Activated CD4-positive, alpha-beta T cell treated with anti-CD3 and anti-CD28 coated beads, Interleukin-2, amount 10 ng/mL, durations not matched to agents 24 days and 14 days (primary cell): ENCODE results near the gene SNW1. TPM values are rescaled to one million over a fixed set of nuclear protein-coding genes. Genes with fewer than 3 reads are reported as not detected.

Experiments used
- DNase-seq: peaks from one replicate; pipeline ENCODE4 v3.0.0; 2022
- H3K27ac Mint-ChIP-seq: one replicate; pipeline ENCODE4 v1.8.0; 2022; ENCODE audit warnings: mild to moderate bottlenecking, mixed read lengths
- H3K27me3 Mint-ChIP-seq: one replicate; pipeline ENCODE4 v1.8.0; 2022; ENCODE audit warnings: mixed read lengths
- H3K36me3 Mint-ChIP-seq: one replicate; pipeline ENCODE4 v1.8.0; 2022; ENCODE audit warnings: low read depth, mild to moderate bottlenecking, mixed read lengths
- H3K4me1 Mint-ChIP-seq: one replicate; pipeline ENCODE4 v1.8.0; 2021; ENCODE audit warnings: mixed read lengths
- H3K4me3 Mint-ChIP-seq: one replicate; pipeline ENCODE4 v1.8.0; 2022; ENCODE audit warnings: mild to moderate bottlenecking, moderate library complexity, mixed read lengths
- H3K9me3 Mint-ChIP-seq: one replicate; pipeline ENCODE4 v1.8.0; 2021; ENCODE audit warnings: mixed read lengths
- intact Hi-C: fragments of 100-400 bp; cut with micrococcal nuclease; formaldehyde crosslinking; loops from one replicate; pipeline ENCODE4 v1.15.1; 2023
- total RNA-seq: library from RNA; stranded (reverse); gene quantifications from 2 replicates; pipeline ENCODE4 v1.2.3, GENCODE V29; 2022

Gene SNW1
- total RNA-seq, 1 donor from 2014 or later: 121 TPM

DNA sequence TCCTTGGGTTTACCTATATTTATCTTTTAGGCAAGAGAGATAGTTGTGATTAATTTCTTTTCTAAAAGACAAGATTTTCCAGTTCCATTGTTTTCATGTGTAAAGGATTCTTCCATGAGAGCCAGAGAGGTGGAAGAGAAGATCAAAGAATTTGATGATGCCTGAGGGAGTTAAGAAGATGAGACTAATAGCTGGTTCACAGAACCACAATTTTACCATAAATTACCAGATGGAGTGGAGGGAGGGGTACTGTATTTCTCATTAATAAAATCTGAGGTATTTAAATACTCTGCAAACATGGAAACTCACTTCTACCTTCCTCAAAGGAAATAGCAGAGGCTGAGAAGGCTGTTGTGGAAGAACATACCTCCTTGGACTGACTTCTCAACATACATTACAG, 87.8 kb downstream of the SNW1 start:
- Mint-ChIP-seq H3K4me3 (no peak overlapping the region), H3K4me1 (no peaks in the 10 kb centered on the region), H3K36me3 (peaks cover 30% of the 10 kb centered on the region), H3K27ac (no peak overlapping the region), H3K9me3 (no peaks in the 10 kb centered on the region), H3K27me3 (no peaks in the 10 kb centered on the region)
- no peak for DNase-seq
- intact Hi-C loops: no loop called here

Other genes starting within 250 kb of the SNW1 start
- gene SPTLC2, start 144.5 kb downstream of the SNW1 start, total RNA-seq: 26.6 and 28.3 TPM in 2 replicates
- 17.9 and 19.2 TPM in 2 replicates for gene ALKBH1, start 53.1 kb downstream of the SNW1 start, total RNA-seq
- 184 and 190 TPM in 2 replicates for gene SLIRP, start 53.1 kb downstream of the SNW1 start, total RNA-seq
- 4.9 and 5.3 TPM in 2 replicates for gene ADCK1, start 39.0 kb upstream of the SNW1 start, total RNA-seq